HEK293 (cell line): Measurements from ENCODE around the gene DSC1.
A peak's percentile ranks its signal among the peaks of the same experiment; 100 is the strongest.

Source experiments
- CTCF ChIA-PET: fragments of 350-600 bp; formaldehyde crosslinking; extraction: SDS; loops from one replicate; lab custom pipeline; 2021; ENCODE audit warnings: antibody characterized with exemption; lab: Yijun Ruan, JAX
- POLR2A ChIA-PET: fragments of 300-600 bp; formaldehyde crosslinking; extraction: SDS; loops from one replicate; lab custom pipeline; 2020; ENCODE audit warnings: antibody characterized with exemption, inconsistent platforms; lab: Yijun Ruan, JAX
- H3K27ac ChIP-seq: fragments of 200-500 bp; sonication (Bioruptor generic); 2 replicates; pipeline ENCODE4 v1.5.1; 2014; ENCODE audit warnings: low read depth, low read length, control low read depth, inconsistent platforms; ENCODE audit errors: extremely low read depth
- H3K36me3 ChIP-seq, 2 experiments: fragments of 200-500 bp in 1 of 2; sonication (Bioruptor generic) in 1 of 2; 1 replicate in 1 of 2; 2 replicates in 1 of 2; pipeline ENCODE4 v1.5.1; 2014 to 2017; ENCODE audit warnings: inconsistent platforms in 2 of 2, low read length in 2 of 2; ENCODE audit not compliant: control insufficient read depth in 2 of 2, insufficient read depth in 1 of 2
- H3K4me1 ChIP-seq: fragments of 200-500 bp; sonication (Bioruptor generic); 2 replicates; pipeline ENCODE4 v1.5.1; 2014; ENCODE audit warnings: mild to moderate bottlenecking, low read length, inconsistent platforms; ENCODE audit not compliant: control insufficient read depth, insufficient read depth
- H3K4me3 ChIP-seq: 2 replicates; pipeline ENCODE4 v1.5.1; 2011; ENCODE audit warnings: low read depth, mild to moderate bottlenecking, control low read depth, low read length, moderate library complexity
- H3K9me3 ChIP-seq: fragments of 200-500 bp; sonication (Bioruptor generic); 2 replicates; pipeline ENCODE4 v1.5.1; 2014; ENCODE audit warnings: low read depth, low read length, inconsistent platforms; ENCODE audit not compliant: control insufficient read depth, insufficient read depth
- GLIS1 ChIP-seq: fragments of 450-650 bp; formaldehyde crosslinking; IDR thresholded peaks from 2 replicates; pipeline ENCODE4 v1.5.1; 2016; ENCODE audit warnings: missing biosample characterization, missing genetic modification characterization
- KLF1 ChIP-seq: fragments of 450-650 bp; formaldehyde crosslinking; IDR thresholded peaks from 2 replicates; pipeline ENCODE4 v1.5.1; 2016; ENCODE audit warnings: missing biosample characterization, missing genetic modification characterization
- KLF16 ChIP-seq: fragments of 450-650 bp; formaldehyde crosslinking; IDR thresholded peaks from 2 replicates; pipeline ENCODE4 v1.5.1; 2017; ENCODE audit warnings: missing biosample characterization, missing genetic modification characterization
- ZFP69B ChIP-seq: fragments of 450-650 bp; formaldehyde crosslinking; IDR thresholded peaks from 2 replicates; pipeline ENCODE4 v1.5.1; 2016; ENCODE audit warnings: missing biosample characterization, missing genetic modification characterization
- ZNF146 ChIP-seq: fragments of 450-650 bp; formaldehyde crosslinking; IDR thresholded peaks from 2 replicates; pipeline ENCODE4 v1.5.1; 2016; ENCODE audit warnings: missing biosample characterization, missing genetic modification characterization
- ZNF155 ChIP-seq: fragments of 450-650 bp; formaldehyde crosslinking; IDR thresholded peaks from 2 replicates; pipeline ENCODE4 v1.5.1; 2016; ENCODE audit warnings: missing biosample characterization, missing genetic modification characterization
- ZNF202 ChIP-seq: fragments of 450-650 bp; formaldehyde crosslinking; IDR thresholded peaks from 2 replicates; pipeline ENCODE4 v1.5.1; 2016; ENCODE audit warnings: missing biosample characterization, missing genetic modification characterization, borderline replicate concordance
- ZNF211 ChIP-seq: fragments of 450-650 bp; formaldehyde crosslinking; IDR thresholded peaks from 2 replicates; pipeline ENCODE4 v1.5.1; 2016; ENCODE audit warnings: low read depth, missing biosample characterization, missing genetic modification characterization
- ZNF248 ChIP-seq: fragments of 450-650 bp; formaldehyde crosslinking; IDR thresholded peaks from 2 replicates; pipeline ENCODE4 v1.5.1; 2017; ENCODE audit warnings: missing biosample characterization, missing genetic modification characterization
- ZNF561 ChIP-seq: fragments of 450-650 bp; IDR thresholded peaks from 2 replicates; pipeline ENCODE4 v1.5.1; 2018; ENCODE audit warnings: missing biosample characterization, missing genetic modification characterization, borderline replicate concordance
- ZNF654 ChIP-seq: fragments of 450-650 bp; formaldehyde crosslinking; IDR thresholded peaks from 2 replicates; pipeline ENCODE4 v1.5.1; 2016; ENCODE audit warnings: low read depth, missing biosample characterization, missing genetic modification characterization
- ZNF664 ChIP-seq: fragments of 450-650 bp; formaldehyde crosslinking; IDR thresholded peaks from 2 replicates; pipeline ENCODE4 v1.5.1; 2016; ENCODE audit warnings: missing biosample characterization, missing genetic modification characterization
- TF ChIP-seq, protein P1 (sequence below): fragments of 450-650 bp; formaldehyde crosslinking; IDR thresholded peaks from 2 replicates; pipeline ENCODE4 v1.5.1; 2017; ENCODE audit warnings: missing biosample characterization, missing genetic modification characterization
- TF ChIP-seq, protein P2 (sequence below): fragments of 450-650 bp; formaldehyde crosslinking; IDR thresholded peaks from 2 replicates; pipeline ENCODE4 v1.5.1; 2017; ENCODE audit warnings: missing biosample characterization, missing genetic modification characterization
- TF ChIP-seq, protein P3 (sequence below): fragments of 450-650 bp; formaldehyde crosslinking; IDR thresholded peaks from 2 replicates; pipeline ENCODE4 v1.5.1; 2016; ENCODE audit warnings: missing biosample characterization, missing genetic modification characterization
- TF ChIP-seq, protein P4 (sequence below): fragments of 450-650 bp; formaldehyde crosslinking; IDR thresholded peaks from 2 replicates; pipeline ENCODE4 v1.5.1; 2016; ENCODE audit warnings: missing biosample characterization, missing genetic modification characterization
- TF ChIP-seq, protein P5 (sequence below): fragments of 450-650 bp; formaldehyde crosslinking; IDR thresholded peaks from 2 replicates; pipeline ENCODE4 v1.5.1; 2016; ENCODE audit warnings: missing biosample characterization, missing genetic modification characterization, borderline replicate concordance
- TF ChIP-seq, protein P6 (sequence below): fragments of 450-650 bp; formaldehyde crosslinking; IDR thresholded peaks from 2 replicates; pipeline ENCODE4 v1.5.1; 2016; ENCODE audit warnings: missing biosample characterization, missing genetic modification characterization

Gene DSC1

DNA sequence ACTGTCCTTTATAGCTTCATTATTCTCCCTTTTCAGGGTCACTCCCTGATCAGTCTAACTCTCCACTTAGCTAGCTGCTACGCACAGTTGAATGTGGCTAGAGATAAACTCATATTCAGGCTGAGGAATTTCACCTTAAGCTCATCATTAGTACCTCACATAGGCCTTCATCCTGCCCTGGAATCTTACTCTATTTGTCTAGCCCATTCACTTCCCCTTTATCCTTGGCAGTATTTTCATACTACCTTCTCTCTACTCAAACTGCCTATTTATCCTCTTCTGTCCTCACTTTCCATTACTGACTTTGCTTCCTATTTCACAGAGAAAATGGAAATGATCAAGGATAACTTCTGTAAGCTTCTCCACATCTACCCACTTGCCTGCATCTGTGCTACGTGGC is 49.9 kb downstream of the DSC1 start (continued):
- TF ChIP-seq, protein P1, sequence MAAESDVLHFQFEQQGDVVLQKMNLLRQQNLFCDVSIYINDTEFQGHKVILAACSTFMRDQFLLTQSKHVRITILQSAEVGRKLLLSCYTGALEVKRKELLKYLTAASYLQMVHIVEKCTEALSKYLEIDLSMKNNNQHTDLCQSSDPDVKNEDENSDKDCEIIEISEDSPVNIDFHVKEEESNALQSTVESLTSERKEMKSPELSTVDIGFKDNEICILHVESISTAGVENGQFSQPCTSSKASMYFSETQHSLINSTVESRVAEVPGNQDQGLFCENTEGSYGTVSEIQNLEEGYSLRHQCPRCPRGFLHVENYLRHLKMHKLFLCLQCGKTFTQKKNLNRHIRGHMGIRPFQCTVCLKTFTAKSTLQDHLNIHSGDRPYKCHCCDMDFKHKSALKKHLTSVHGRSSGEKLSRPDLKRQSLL (tag by site-specific recombination), result no peak

DNA sequence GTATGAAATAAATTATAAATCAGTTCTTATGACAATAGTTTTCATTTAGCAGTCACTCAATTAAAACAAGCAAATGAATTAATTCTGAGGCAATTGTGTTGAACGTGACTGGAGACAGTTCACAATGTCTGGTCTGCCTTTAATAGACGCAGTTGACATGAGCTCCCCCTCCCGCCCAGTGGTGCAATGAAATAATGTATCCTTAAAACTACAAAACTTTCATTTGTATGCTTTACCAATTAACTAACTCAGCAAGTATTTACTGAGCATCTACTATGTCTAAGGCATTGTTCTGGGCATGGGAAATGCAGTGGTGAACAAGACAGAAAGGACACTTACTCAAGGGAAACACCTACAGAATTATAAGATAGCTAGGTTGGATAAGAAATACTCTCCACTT is 56.9 kb downstream of the DSC1 start:
- POLR2A ChIA-PET, result no interaction called here
- Histone ChIP-seq H3K27ac (no peak overlapping the region), H3K36me3 (no peaks in the 10 kb centered on the region), H3K9me3 (no peaks in the 10 kb centered on the region), H3K4me1 (0 out of 2 replicates have a peak, but pooled peaks cover 2% of the 10 kb centered on the region), H3K4me3 (no peak overlapping the region)
- CTCF ChIA-PET, result interaction anchor here (0.7 to 1.0 kb wide), 2 partner anchors 438 to 505 kb away, joined by 3 to 4 read pairs; no protein-coding TSS in a partner anchor
- TF ChIP-seq ZNF248 (tag by site-specific recombination) (no peak), ZNF211 (tag by site-specific recombination) (no peak), ZFP69B (tag by site-specific recombination) (no peak), ZNF146 (tag by site-specific recombination) (no peak), KLF1 (tag by site-specific recombination) (no peak), ZNF664 (peak; percentile 50; the same call in 1 of the 2 replicates), KLF16 (tag by site-specific recombination) (no peak)
- TF ChIP-seq, protein P2, sequence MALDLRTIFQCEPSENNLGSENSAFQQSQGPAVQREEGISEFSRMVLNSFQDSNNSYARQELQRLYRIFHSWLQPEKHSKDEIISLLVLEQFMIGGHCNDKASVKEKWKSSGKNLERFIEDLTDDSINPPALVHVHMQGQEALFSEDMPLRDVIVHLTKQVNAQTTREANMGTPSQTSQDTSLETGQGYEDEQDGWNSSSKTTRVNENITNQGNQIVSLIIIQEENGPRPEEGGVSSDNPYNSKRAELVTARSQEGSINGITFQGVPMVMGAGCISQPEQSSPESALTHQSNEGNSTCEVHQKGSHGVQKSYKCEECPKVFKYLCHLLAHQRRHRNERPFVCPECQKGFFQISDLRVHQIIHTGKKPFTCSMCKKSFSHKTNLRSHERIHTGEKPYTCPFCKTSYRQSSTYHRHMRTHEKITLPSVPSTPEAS, result no peak
- TF ChIP-seq, protein P3, sequence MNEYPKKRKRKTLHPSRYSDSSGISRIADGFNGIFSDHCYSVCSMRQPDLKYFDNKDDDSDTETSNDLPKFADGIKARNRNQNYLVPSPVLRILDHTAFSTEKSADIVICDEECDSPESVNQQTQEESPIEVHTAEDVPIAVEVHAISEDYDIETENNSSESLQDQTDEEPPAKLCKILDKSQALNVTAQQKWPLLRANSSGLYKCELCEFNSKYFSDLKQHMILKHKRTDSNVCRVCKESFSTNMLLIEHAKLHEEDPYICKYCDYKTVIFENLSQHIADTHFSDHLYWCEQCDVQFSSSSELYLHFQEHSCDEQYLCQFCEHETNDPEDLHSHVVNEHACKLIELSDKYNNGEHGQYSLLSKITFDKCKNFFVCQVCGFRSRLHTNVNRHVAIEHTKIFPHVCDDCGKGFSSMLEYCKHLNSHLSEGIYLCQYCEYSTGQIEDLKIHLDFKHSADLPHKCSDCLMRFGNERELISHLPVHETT (tag by site-specific recombination), result no peak

DNA sequence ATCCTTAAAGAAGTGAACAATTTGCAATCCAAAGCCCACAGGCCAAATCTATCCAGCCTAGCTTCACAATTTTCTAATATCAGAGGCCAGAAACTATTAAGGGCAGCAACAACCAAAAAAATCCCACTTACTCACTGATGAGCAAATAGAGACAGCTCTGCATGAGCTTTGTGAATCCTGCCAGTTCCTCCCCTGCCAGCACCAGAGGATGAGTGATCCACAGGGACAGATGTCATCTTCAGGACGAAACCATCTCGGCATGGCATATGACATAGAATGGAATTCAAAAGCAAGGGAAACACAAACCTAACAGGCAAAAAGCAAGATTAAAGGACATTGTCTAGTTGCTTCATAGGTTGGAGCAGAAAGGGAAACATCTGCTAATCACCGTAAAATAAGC is 58.2 kb downstream of the DSC1 start:
- Histone ChIP-seq H3K36me3 (no peaks in the 10 kb centered on the region), H3K27ac (no peak overlapping the region), H3K9me3 (no peaks in the 10 kb centered on the region), H3K4me3 (no peak overlapping the region), H3K4me1 (peaks cover 4% of the 10 kb centered on the region; the same call in 1 of the 2 replicates)
- TF ChIP-seq, protein P4, sequence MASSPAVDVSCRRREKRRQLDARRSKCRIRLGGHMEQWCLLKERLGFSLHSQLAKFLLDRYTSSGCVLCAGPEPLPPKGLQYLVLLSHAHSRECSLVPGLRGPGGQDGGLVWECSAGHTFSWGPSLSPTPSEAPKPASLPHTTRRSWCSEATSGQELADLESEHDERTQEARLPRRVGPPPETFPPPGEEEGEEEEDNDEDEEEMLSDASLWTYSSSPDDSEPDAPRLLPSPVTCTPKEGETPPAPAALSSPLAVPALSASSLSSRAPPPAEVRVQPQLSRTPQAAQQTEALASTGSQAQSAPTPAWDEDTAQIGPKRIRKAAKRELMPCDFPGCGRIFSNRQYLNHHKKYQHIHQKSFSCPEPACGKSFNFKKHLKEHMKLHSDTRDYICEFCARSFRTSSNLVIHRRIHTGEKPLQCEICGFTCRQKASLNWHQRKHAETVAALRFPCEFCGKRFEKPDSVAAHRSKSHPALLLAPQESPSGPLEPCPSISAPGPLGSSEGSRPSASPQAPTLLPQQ, result no peak
- TF ChIP-seq, protein P3 (tag by site-specific recombination), result no peak
- TF ChIP-seq GLIS1 (no peak), ZNF561 (tag by site-specific recombination) (no peak), ZNF202 (tag by site-specific recombination) (no peak), ZNF155 (tag by site-specific recombination) (no peak), ZNF654 (no peak)
- TF ChIP-seq, protein P5, sequence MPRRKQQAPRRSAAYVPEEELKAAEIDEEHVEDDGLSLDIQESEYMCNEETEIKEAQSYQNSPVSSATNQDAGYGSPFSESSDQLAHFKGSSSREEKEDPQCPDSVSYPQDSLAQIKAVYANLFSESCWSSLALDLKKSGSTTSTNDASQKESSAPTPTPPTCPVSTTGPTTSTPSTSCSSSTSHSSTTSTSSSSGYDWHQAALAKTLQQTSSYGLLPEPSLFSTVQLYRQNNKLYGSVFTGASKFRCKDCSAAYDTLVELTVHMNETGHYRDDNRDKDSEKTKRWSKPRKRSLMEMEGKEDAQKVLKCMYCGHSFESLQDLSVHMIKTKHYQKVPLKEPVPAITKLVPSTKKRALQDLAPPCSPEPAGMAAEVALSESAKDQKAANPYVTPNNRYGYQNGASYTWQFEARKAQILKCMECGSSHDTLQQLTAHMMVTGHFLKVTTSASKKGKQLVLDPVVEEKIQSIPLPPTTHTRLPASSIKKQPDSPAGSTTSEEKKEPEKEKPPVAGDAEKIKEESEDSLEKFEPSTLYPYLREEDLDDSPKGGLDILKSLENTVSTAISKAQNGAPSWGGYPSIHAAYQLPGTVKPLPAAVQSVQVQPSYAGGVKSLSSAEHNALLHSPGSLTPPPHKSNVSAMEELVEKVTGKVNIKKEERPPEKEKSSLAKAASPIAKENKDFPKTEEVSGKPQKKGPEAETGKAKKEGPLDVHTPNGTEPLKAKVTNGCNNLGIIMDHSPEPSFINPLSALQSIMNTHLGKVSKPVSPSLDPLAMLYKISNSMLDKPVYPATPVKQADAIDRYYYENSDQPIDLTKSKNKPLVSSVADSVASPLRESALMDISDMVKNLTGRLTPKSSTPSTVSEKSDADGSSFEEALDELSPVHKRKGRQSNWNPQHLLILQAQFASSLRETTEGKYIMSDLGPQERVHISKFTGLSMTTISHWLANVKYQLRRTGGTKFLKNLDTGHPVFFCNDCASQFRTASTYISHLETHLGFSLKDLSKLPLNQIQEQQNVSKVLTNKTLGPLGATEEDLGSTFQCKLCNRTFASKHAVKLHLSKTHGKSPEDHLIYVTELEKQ (tag by site-specific recombination), result no peak
- TF ChIP-seq, protein P6, sequence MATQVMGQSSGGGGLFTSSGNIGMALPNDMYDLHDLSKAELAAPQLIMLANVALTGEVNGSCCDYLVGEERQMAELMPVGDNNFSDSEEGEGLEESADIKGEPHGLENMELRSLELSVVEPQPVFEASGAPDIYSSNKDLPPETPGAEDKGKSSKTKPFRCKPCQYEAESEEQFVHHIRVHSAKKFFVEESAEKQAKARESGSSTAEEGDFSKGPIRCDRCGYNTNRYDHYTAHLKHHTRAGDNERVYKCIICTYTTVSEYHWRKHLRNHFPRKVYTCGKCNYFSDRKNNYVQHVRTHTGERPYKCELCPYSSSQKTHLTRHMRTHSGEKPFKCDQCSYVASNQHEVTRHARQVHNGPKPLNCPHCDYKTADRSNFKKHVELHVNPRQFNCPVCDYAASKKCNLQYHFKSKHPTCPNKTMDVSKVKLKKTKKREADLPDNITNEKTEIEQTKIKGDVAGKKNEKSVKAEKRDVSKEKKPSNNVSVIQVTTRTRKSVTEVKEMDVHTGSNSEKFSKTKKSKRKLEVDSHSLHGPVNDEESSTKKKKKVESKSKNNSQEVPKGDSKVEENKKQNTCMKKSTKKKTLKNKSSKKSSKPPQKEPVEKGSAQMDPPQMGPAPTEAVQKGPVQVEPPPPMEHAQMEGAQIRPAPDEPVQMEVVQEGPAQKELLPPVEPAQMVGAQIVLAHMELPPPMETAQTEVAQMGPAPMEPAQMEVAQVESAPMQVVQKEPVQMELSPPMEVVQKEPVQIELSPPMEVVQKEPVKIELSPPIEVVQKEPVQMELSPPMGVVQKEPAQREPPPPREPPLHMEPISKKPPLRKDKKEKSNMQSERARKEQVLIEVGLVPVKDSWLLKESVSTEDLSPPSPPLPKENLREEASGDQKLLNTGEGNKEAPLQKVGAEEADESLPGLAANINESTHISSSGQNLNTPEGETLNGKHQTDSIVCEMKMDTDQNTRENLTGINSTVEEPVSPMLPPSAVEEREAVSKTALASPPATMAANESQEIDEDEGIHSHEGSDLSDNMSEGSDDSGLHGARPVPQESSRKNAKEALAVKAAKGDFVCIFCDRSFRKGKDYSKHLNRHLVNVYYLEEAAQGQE (tag by site-specific recombination), result no peak
- CTCF ChIA-PET, result no interaction called here
- POLR2A ChIA-PET, result interaction anchor here (2.6 kb wide), 1 partner anchor 62 kb away, joined by 9 read pairs; the partner anchor contains the start of gene DSC3
